WTC11 (cell line): ENCODE results near the gene CCDC170.

Experiments
- ESRRA ChIP-seq: sonication (generic); formaldehyde crosslinking; IDR thresholded peaks from 2 replicates; pipeline ENCODE4 v1.8.1; 2022; ENCODE audit warnings: mild to moderate bottlenecking, missing genetic modification reagents, borderline replicate concordance
- NR2C2 ChIP-seq: sonication (generic); formaldehyde crosslinking; IDR thresholded peaks from 2 replicates; pipeline ENCODE4 v1.8.0; 2022; ENCODE audit warnings: mild to moderate bottlenecking, missing genetic modification reagents
- TEAD4 ChIP-seq: sonication (generic); formaldehyde crosslinking; IDR thresholded peaks from 2 replicates; pipeline ENCODE4 v1.8.0; 2022; ENCODE audit warnings: mild to moderate bottlenecking, missing genetic modification reagents
- TP53 ChIP-seq: sonication (generic); formaldehyde crosslinking; IDR thresholded peaks from 2 replicates; pipeline ENCODE4 v1.8.1; 2023; ENCODE audit warnings: mild to moderate bottlenecking, missing genetic modification reagents
- ZNF317 ChIP-seq: sonication (generic); formaldehyde crosslinking; IDR thresholded peaks from 2 replicates; pipeline ENCODE4 v1.8.1; 2023; ENCODE audit warnings: low read depth, mild to moderate bottlenecking, moderate library complexity, missing genetic modification reagents, borderline replicate concordance
- TF ChIP-seq, protein P1 (sequence below): sonication (generic); formaldehyde crosslinking; conservative IDR thresholded peaks from 2 replicates; pipeline ENCODE4 v1.8.1; 2022; ENCODE audit warnings: mild to moderate bottlenecking, missing genetic modification reagents
- TF ChIP-seq, protein P2 (sequence below): fragments of 200-600 bp; IDR thresholded peaks from 2 replicates; pipeline ENCODE4 v1.8.0; 2022; ENCODE audit warnings: antibody characterized with exemption

DNA sequence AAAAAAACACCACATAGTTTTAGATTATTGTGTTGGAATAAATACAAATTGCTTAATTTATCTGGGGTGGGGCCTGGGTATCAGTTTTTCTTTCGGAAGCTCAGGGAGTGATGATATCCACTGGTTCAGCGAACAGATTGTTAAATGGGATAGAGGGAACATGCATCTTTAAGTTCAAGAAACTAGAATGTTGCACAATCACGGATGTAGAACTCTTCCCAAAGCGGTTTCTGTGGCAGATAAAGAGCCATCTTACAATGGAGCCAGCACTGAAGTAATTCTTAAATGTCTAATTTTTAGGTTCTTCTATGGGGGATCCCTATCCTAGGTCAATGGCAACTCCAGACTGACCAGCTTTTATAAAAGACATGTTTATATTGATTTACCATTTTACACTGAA, 32.1 kb upstream of the CCDC170 start:
- TF ChIP-seq ESRRA (CRISPR knock-in tag) (no peak), ZNF317 (CRISPR knock-in tag) (no peak), TP53 (CRISPR knock-in tag) (no peak), NR2C2 (CRISPR knock-in tag) (no peak), TEAD4 (CRISPR knock-in tag) (no peak)
- TF ChIP-seq, protein P1, sequence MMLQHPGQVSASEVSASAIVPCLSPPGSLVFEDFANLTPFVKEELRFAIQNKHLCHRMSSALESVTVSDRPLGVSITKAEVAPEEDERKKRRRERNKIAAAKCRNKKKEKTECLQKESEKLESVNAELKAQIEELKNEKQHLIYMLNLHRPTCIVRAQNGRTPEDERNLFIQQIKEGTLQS (CRISPR knock-in tag), result no peak
- TF ChIP-seq, protein P2, sequence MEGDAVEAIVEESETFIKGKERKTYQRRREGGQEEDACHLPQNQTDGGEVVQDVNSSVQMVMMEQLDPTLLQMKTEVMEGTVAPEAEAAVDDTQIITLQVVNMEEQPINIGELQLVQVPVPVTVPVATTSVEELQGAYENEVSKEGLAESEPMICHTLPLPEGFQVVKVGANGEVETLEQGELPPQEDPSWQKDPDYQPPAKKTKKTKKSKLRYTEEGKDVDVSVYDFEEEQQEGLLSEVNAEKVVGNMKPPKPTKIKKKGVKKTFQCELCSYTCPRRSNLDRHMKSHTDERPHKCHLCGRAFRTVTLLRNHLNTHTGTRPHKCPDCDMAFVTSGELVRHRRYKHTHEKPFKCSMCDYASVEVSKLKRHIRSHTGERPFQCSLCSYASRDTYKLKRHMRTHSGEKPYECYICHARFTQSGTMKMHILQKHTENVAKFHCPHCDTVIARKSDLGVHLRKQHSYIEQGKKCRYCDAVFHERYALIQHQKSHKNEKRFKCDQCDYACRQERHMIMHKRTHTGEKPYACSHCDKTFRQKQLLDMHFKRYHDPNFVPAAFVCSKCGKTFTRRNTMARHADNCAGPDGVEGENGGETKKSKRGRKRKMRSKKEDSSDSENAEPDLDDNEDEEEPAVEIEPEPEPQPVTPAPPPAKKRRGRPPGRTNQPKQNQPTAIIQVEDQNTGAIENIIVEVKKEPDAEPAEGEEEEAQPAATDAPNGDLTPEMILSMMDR, result no peak
